H9 (cell line): ENCODE data around the gene CRACR2B. TPM values are rescaled to one million over a fixed set of nuclear protein-coding genes. Genes with fewer than 3 reads are reported as not detected.

Experiments
- DNase-seq: peaks from one replicate; pipeline ENCODE4 v3.0.0-alpha.2; 2017
- H2AFZ ChIP-seq: one replicate; pipeline ENCODE4 v1.6.1; 2013; ENCODE audit warnings: mild to moderate bottlenecking, low read length, control low read depth, moderate library complexity
- H2AK5ac ChIP-seq: 2 replicates; pipeline ENCODE4 v1.6.1; 2013; ENCODE audit warnings: low read length, control low read depth, mixed read lengths; ENCODE audit not compliant: insufficient read length
- H2BK120ac ChIP-seq: one replicate; pipeline ENCODE4 v1.6.1; 2013; ENCODE audit warnings: low read depth, mild to moderate bottlenecking, low read length, control low read depth, inconsistent platforms; ENCODE audit not compliant: poor library complexity, severe bottlenecking
- H2BK12ac ChIP-seq: 2 replicates; pipeline ENCODE4 v1.6.1; 2013; ENCODE audit warnings: low read length, control low read depth, mixed read lengths, low read depth; ENCODE audit not compliant: insufficient read length
- H2BK15ac ChIP-seq: 2 replicates; pipeline ENCODE4 v1.6.1; 2013; ENCODE audit warnings: low read depth, low read length, control low read depth
- H2BK20ac ChIP-seq: one replicate; pipeline ENCODE4 v1.6.1; 2013; ENCODE audit warnings: low read depth, mild to moderate bottlenecking, low read length, control low read depth, inconsistent platforms; ENCODE audit not compliant: poor library complexity, severe bottlenecking
- H2BK5ac ChIP-seq: 2 replicates; pipeline ENCODE4 v1.6.1; 2013; ENCODE audit warnings: low read length, control low read depth, mixed read lengths; ENCODE audit not compliant: insufficient read length
- H3K14ac ChIP-seq: 2 replicates; pipeline ENCODE4 v1.6.1; 2013; ENCODE audit warnings: low read length, control low read depth; ENCODE audit not compliant: insufficient read depth
- H3K18ac ChIP-seq: 2 replicates; pipeline ENCODE4 v1.6.1; 2013; ENCODE audit warnings: low read depth, mild to moderate bottlenecking, mixed read lengths, low read length, control low read depth; ENCODE audit not compliant: insufficient read length
- H3K23ac ChIP-seq: 2 replicates; pipeline ENCODE4 v1.6.1; 2013; ENCODE audit warnings: low read length, control low read depth, mixed read lengths, low read depth; ENCODE audit not compliant: insufficient read length
- H3K23me2 ChIP-seq: 2 replicates; pipeline ENCODE4 v1.6.1; 2013; ENCODE audit warnings: low read depth, mild to moderate bottlenecking, mixed read lengths, low read length, control low read depth; ENCODE audit not compliant: insufficient read length, poor library complexity, severe bottlenecking
- H3K27ac ChIP-seq: 2 replicates; pipeline ENCODE4 v1.5.1; 2013; ENCODE audit warnings: low read length, control low read depth, mixed read lengths, low read depth; ENCODE audit not compliant: insufficient read length
- H3K27me3 ChIP-seq: 2 replicates; pipeline ENCODE4 v1.6.1; 2013; ENCODE audit warnings: low read length, control low read depth, inconsistent platforms; ENCODE audit not compliant: insufficient read depth
- H3K4ac ChIP-seq: 2 replicates; pipeline ENCODE4 v1.6.1; 2013; ENCODE audit warnings: low read depth, mild to moderate bottlenecking, control low read depth, inconsistent platforms, low read length, moderate library complexity
- H3K4me1 ChIP-seq: 2 replicates; pipeline ENCODE4 v1.6.1; 2013; ENCODE audit warnings: low read length, control low read depth, inconsistent platforms; ENCODE audit not compliant: insufficient read depth
- H3K4me2 ChIP-seq: 2 replicates; pipeline ENCODE4 v1.6.1; 2013; ENCODE audit warnings: low read length, control low read depth, mixed read lengths; ENCODE audit not compliant: insufficient read length, insufficient read depth
- H3K56ac ChIP-seq: 2 replicates; pipeline ENCODE4 v1.6.1; 2013; ENCODE audit warnings: low read depth, mild to moderate bottlenecking, mixed read lengths, low read length, control low read depth; ENCODE audit not compliant: insufficient read length
- H3K79me1 ChIP-seq: 2 replicates; pipeline ENCODE4 v1.6.1; 2013; ENCODE audit warnings: low read depth, mild to moderate bottlenecking, moderate library complexity, low read length, control low read depth, inconsistent platforms; ENCODE audit not compliant: insufficient read depth, poor library complexity, severe bottlenecking
- H3K79me2 ChIP-seq: 2 replicates; pipeline ENCODE4 v1.6.1; 2013; ENCODE audit warnings: low read length, control low read depth, inconsistent platforms; ENCODE audit not compliant: insufficient read depth
- H3K9ac ChIP-seq: 2 replicates; pipeline ENCODE4 v1.6.1; 2013; ENCODE audit warnings: low read length, control low read depth, mixed read lengths; ENCODE audit not compliant: insufficient read length; ENCODE audit errors: extremely low read depth
- H3K9me3 ChIP-seq: one replicate; pipeline ENCODE4 v1.6.1; 2013; ENCODE audit warnings: low read depth, low read length, inconsistent platforms; ENCODE audit not compliant: control insufficient read depth
- H3T11ph ChIP-seq: one replicate; pipeline ENCODE4 v1.6.1; 2013; ENCODE audit warnings: mild to moderate bottlenecking, low read length, control low read depth, inconsistent platforms
- H4K20me1 ChIP-seq: one replicate; pipeline ENCODE4 v1.6.1; 2013; ENCODE audit not compliant: control insufficient read depth, insufficient read length, insufficient read depth
- H4K5ac ChIP-seq: 2 replicates; pipeline ENCODE4 v1.6.1; 2013; ENCODE audit warnings: low read depth, mild to moderate bottlenecking, mixed read lengths, low read length, control low read depth; ENCODE audit not compliant: insufficient read length
- H4K8ac ChIP-seq: replicated peaks from 2 replicates; pipeline ENCODE4 v1.6.1; 2013; ENCODE audit warnings: low read length, control low read depth, mixed read lengths, low read depth; ENCODE audit not compliant: insufficient read length
- H4K91ac ChIP-seq: 2 replicates; pipeline ENCODE4 v1.6.1; 2013; ENCODE audit warnings: low read depth, mild to moderate bottlenecking, moderate library complexity, mixed read lengths, low read length, control low read depth; ENCODE audit not compliant: insufficient read length
- H3K27ac Mint-ChIP-seq, 3 experiments: 2 replicates in 2 of 3; 3 replicates in 1 of 3; pipeline ENCODE4 v1.8.0; 2020 to 2021; ENCODE audit warnings: mixed read lengths in 3 of 3, mild to moderate bottlenecking in 1 of 3, moderate library complexity in 1 of 3
- H3K27me3 Mint-ChIP-seq: 2 replicates; pipeline ENCODE4 v1.8.0; 2021; ENCODE audit warnings: low read depth, mild to moderate bottlenecking, moderate library complexity, mixed read lengths
- H3K36me3 Mint-ChIP-seq, 3 experiments: 2 replicates in 2 of 3; 3 replicates in 1 of 3; pipeline ENCODE4 v1.8.0; 2020 to 2021; ENCODE audit warnings: low read depth in 3 of 3, mixed read lengths in 3 of 3; ENCODE audit not compliant: insufficient read depth in 1 of 3
- H3K4me1 Mint-ChIP-seq, 2 experiments: 2 replicates each; pipeline ENCODE4 v1.8.0; 2020; ENCODE audit warnings: mixed read lengths in 2 of 2
- H3K4me3 Mint-ChIP-seq, 2 experiments: 2 replicates in 1 of 2; 3 replicates in 1 of 2; pipeline ENCODE4 v1.8.0; 2020 to 2021; ENCODE audit warnings: mild to moderate bottlenecking in 2 of 2, mixed read lengths in 2 of 2, moderate library complexity in 1 of 2
- H3K9me3 Mint-ChIP-seq, 2 experiments: 2 replicates in 1 of 2; 3 replicates in 1 of 2; pipeline ENCODE4 v1.8.0; 2020; ENCODE audit warnings: mild to moderate bottlenecking in 2 of 2, mixed read lengths in 2 of 2, moderate library complexity in 1 of 2
- CTCF ChIP-seq: fragments of 200-600 bp; sonication (generic); conservative IDR thresholded peaks from 3 replicates; pipeline ENCODE4 v1.8.0; 2021; ENCODE audit warnings: antibody characterized with exemption, mild to moderate bottlenecking
- WGBS: extraction: QIAGEN DNeasy Blood & Tissue Kit; methylation state at CpG from one replicate; pipeline ENCODE4 v1.1.7; 2013; ENCODE audit warnings: missing lambda C conversion rate, low lambda C conversion rate, mixed read lengths; ENCODE audit not compliant: insufficient read length; ENCODE audit errors: extremely low coverage; 5-methylcytosine and 5-hydroxymethylcytosine counted together
- total RNA-seq: library from RNA; stranded (reverse); gene quantifications from 2 replicates; pipeline ENCODE4 v1.2.1, GENCODE V29; 2021

The CRACR2B gene
- total RNA-seq, 1 experiment from 2014 or later = 29.0 TPM

DNA sequence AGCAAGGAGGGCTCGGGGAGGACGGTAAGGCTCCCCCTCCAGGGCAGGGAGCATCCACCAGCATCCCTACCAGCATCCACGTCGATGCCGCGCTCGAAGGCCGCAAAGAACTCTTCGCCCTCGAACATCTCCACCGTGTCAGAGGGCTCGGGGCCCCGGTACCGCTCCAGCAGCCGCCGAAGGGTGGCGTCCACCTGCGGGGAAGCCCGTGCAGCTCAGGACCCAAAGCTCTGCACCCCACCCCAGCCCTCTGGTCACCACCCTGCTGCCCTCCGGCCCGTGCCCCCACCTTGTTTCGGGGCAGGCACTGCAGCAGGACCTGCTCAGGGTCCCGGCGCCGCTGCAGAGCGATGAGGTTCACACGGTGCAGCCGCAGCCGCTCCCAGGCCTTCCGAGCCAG, 27.2 kb upstream of the CRACR2B start:
- Mint-ChIP-seq H3K27me3 (no peaks in the 10 kb centered on the region), H3K27ac (no peak overlapping the region), H3K4me1 (peaks cover 14 to 23% of the 10 kb centered on the region in 2 experiments), H3K4me3 (no peak overlapping the region; a peak in 1 of 5 replicates), H3K9me3 (no peaks in the 10 kb centered on the region), H3K36me3 (peaks cover 0 to 8% (median 8%) of the 10 kb centered on the region in 3 experiments; a peak in 4 of 7 replicates)
- Histone ChIP-seq H4K5ac (no peak overlapping the region), H2AK5ac (no peak overlapping the region), H3K56ac (no peak overlapping the region), H3K14ac (no peak overlapping the region), H3K4me2 (no peak overlapping the region), H3K79me2 (no peaks in the 10 kb centered on the region), H2BK12ac (no peak overlapping the region), H3K4me1 (no peaks in the 10 kb centered on the region; the same call in 1 of the 2 replicates), H3K9me3 (no peaks in the 10 kb centered on the region), H2BK5ac (no peak overlapping the region), H2BK20ac (no peak overlapping the region), H2AFZ (no peak overlapping the region), H2BK15ac (no peak overlapping the region), H3K27ac (no peak overlapping the region), H4K91ac (no peak overlapping the region), H4K20me1 (peaks cover 2% of the 10 kb centered on the region), H3K18ac (no peak overlapping the region), H2BK120ac (no peak overlapping the region), H4K8ac (no peak overlapping the region), H3K79me1 (no peaks in the 10 kb centered on the region), H3K23me2 (peaks cover 15% of the 10 kb centered on the region), H3K9ac (no peak overlapping the region), H3K27me3 (no peaks in the 10 kb centered on the region), H3K4ac (no peak overlapping the region), H3T11ph (no peak overlapping the region), H3K23ac (no peak overlapping the region)
- WGBS = no CpG with 5 or more reads among the region's 30 CpGs
- DNase-seq = no peak
- TF ChIP-seq CTCF = no peak
